Liver (tissue), 9 donors: ENCODE results near the gene USP46. TPM values are rescaled to one million over a fixed set of nuclear protein-coding genes. Genes with fewer than 3 reads are reported as not detected.

Experiments used
- DNase-seq: peaks from one replicate; pipeline ENCODE4 v3.0.0-alpha.2; 2017; ENCODE audit warnings: low spot score
- H3K27ac ChIP-seq, 2 donors: one replicate each; pipeline ENCODE4 v1.7.0; 2013; ENCODE audit warnings: inconsistent platforms in 2 of 2, low read length in 2 of 2, control low read depth in 1 of 2, low read depth in 1 of 2, mild to moderate bottlenecking in 1 of 2
- H3K27me3 ChIP-seq, 4 donors: one replicate each; pipeline versions ENCODE4 v1.6.1 to v1.7.0; 2013; ENCODE audit warnings: low read length in 3 of 4, inconsistent platforms in 1 of 4, mild to moderate bottlenecking in 1 of 4, moderate library complexity in 1 of 4; ENCODE audit not compliant: control insufficient read depth in 4 of 4, insufficient read depth in 4 of 4
- H3K36me3 ChIP-seq, 4 donors: one replicate each; pipeline versions ENCODE4 v1.6.1 to v1.7.0; 2013; ENCODE audit warnings: low read length in 3 of 4, mild to moderate bottlenecking in 3 of 4, low read depth in 1 of 4, moderate library complexity in 1 of 4; ENCODE audit not compliant: control insufficient read depth in 4 of 4, insufficient read depth in 3 of 4
- H3K4me1 ChIP-seq, 4 donors: one replicate each; pipeline versions ENCODE4 v1.6.1 to v1.7.0; 2013; ENCODE audit warnings: low read length in 3 of 4, mild to moderate bottlenecking in 3 of 4, moderate library complexity in 1 of 4; ENCODE audit not compliant: control insufficient read depth in 4 of 4, insufficient read depth in 4 of 4
- H3K4me3 ChIP-seq, 3 donors: one replicate each; pipeline versions ENCODE4 v1.6.1 to v1.7.0; 2013; ENCODE audit warnings: low read length in 3 of 3, control low read depth in 1 of 3, low read depth in 1 of 3, mild to moderate bottlenecking in 1 of 3
- H3K9ac ChIP-seq, 2 donors: one replicate each; pipeline ENCODE4 v1.7.0; 2013; ENCODE audit warnings: low read length in 2 of 2, mild to moderate bottlenecking in 2 of 2, moderate library complexity in 2 of 2, control low read depth in 1 of 2, low read depth in 1 of 2
- H3K9me3 ChIP-seq, 4 donors: one replicate each; pipeline versions ENCODE4 v1.6.1 to v1.7.0; 2013; ENCODE audit warnings: low read length in 3 of 4; ENCODE audit not compliant: control insufficient read depth in 4 of 4
- EGR1 ChIP-seq, 2 donors: IDR thresholded peaks; 2 replicates each; pipeline ENCODE4 v1.6.1; 2016 to 2018; ENCODE audit warnings: antibody characterized with exemption in 2 of 2, low read depth in 2 of 2
- FOXA1 ChIP-seq: IDR thresholded peaks from 2 replicates; pipeline ENCODE4 v1.6.1; 2016; ENCODE audit warnings: antibody characterized with exemption
- FOXA2 ChIP-seq: IDR thresholded peaks from 2 replicates; pipeline ENCODE4 v1.6.1; 2016; ENCODE audit warnings: antibody characterized with exemption
- GABPA ChIP-seq, 2 donors: IDR thresholded peaks in 1 of 2; conservative IDR thresholded peaks in 1 of 2; 2 replicates each; pipeline ENCODE4 v1.6.1; 2016; ENCODE audit warnings: antibody characterized with exemption in 2 of 2, mild to moderate bottlenecking in 1 of 2, moderate library complexity in 1 of 2
- HNF4A ChIP-seq, 2 donors: conservative IDR thresholded peaks; 2 replicates each; pipeline ENCODE4 v1.6.1; 2016; ENCODE audit warnings: antibody characterized with exemption in 2 of 2, mild to moderate bottlenecking in 2 of 2
- HNF4G ChIP-seq: IDR thresholded peaks from 2 replicates; pipeline ENCODE4 v1.6.1; 2016; ENCODE audit warnings: antibody characterized with exemption
- JUND ChIP-seq, 2 donors: IDR thresholded peaks; 2 replicates each; pipeline ENCODE4 v1.6.1; 2016; ENCODE audit warnings: antibody characterized with exemption in 2 of 2
- NR2F2 ChIP-seq: IDR thresholded peaks from 2 replicates; pipeline ENCODE4 v1.6.1; 2016; ENCODE audit warnings: antibody characterized with exemption
- RAD21 ChIP-seq, 2 donors: IDR thresholded peaks; 2 replicates each; pipeline ENCODE4 v1.6.1; 2016; ENCODE audit warnings: antibody characterized with exemption in 2 of 2, mild to moderate bottlenecking in 2 of 2
- RXRA ChIP-seq, 2 donors: IDR thresholded peaks; 2 replicates each; pipeline ENCODE4 v1.6.1; 2017 to 2018; ENCODE audit warnings: antibody characterized with exemption in 2 of 2, mild to moderate bottlenecking in 1 of 2
- SP1 ChIP-seq: IDR thresholded peaks from 2 replicates; pipeline ENCODE4 v1.6.1; 2018; ENCODE audit warnings: antibody characterized with exemption, mild to moderate bottlenecking
- TAF1 ChIP-seq: conservative IDR thresholded peaks from 2 replicates; pipeline ENCODE4 v1.6.1; 2016; ENCODE audit warnings: antibody characterized with exemption, mild to moderate bottlenecking
- YY1 ChIP-seq: IDR thresholded peaks from 2 replicates; pipeline ENCODE4 v1.6.1; 2016; ENCODE audit warnings: antibody characterized with exemption, mild to moderate bottlenecking
- WGBS: extraction: QIAGEN DNeasy Blood & Tissue Kit; methylation state at CpG from one replicate; pipeline ENCODE4 v1.1.7; 2013; 5-methylcytosine and 5-hydroxymethylcytosine counted together
- polyA plus RNA-seq, 2 donors: library from polyadenylated mRNA; stranded (reverse) in 1 of 2; unstranded in 1 of 2; fragments of 200-250 nt in 1 of 2; fragments of >200 nt in 1 of 2; fragmentation: Nextera tagmentation in 1 of 2; extraction: Ambion mirVana in 1 of 2; gene quantifications; one replicate each; pipeline versions ENCODE4 v1.2.1 to v1.2.3, GENCODE V29; 2013 to 2015
- total RNA-seq, 2 donors: library from RNA; depleted of rRNA; stranded (reverse); fragments of >200 nt; gene quantifications; one replicate each; pipeline ENCODE4 v1.2.3, GENCODE V29; 2014
- TF ChIP-seq, protein P1 (sequence below): IDR thresholded peaks from 2 replicates; pipeline ENCODE4 v1.6.1; 2016; ENCODE audit warnings: antibody characterized with exemption, mild to moderate bottlenecking
- TF ChIP-seq, protein P2 (sequence below): IDR thresholded peaks from 2 replicates; pipeline ENCODE4 v1.6.1; 2016; ENCODE audit warnings: antibody characterized with exemption
- TF ChIP-seq, protein P3 (sequence below): IDR thresholded peaks from 2 replicates; pipeline ENCODE4 v1.6.1; 2016; ENCODE audit warnings: antibody characterized with exemption
- TF ChIP-seq, protein P4 (sequence below): IDR thresholded peaks from 2 replicates; pipeline ENCODE4 v1.6.1; 2016; ENCODE audit warnings: antibody characterized with exemption
- donor health status: healthy.
- donor health status: healthy.
- donor health status: healthy.
- donor health status: healthy.
- donor health status: healthy.

USP46 gene
- total and polyA plus RNA-seq, 4 donors: 2.3 to 5.5 (median 3.9) TPM

DNA sequence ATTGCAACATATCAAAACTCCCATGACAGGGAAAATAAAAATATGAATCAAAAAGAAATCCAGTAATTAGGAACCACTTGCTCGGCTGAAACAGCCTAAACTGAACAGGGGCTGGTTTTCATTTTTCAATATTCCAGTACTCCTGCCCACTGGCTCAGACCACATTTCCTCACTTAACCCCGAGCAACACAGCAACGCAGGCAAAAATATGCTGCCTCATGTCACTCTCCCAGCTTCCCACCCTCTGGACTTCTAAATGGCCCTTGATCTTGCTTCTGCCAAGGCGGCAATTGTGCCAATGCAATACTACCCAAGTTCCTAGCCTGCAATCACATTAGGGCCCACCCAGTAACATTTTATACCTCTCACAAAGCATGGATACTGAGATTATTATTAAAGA, 30.6 kb downstream of the USP46 start:
- no peaks in the 10 kb centered on the region for H3K27me3 ChIP-seq
- no peak overlapping the region for H3K27ac ChIP-seq
- no peaks in the 10 kb centered on the region for H3K9me3 ChIP-seq
- no peaks in the 10 kb centered on the region for H3K4me1 ChIP-seq
- TF ChIP-seq NR2F2 (no peak), HNF4G (no peak), TAF1 (no peak), FOXA1 (no peak), JUND (IDR thresholded peaks at IDR 0.05) (no peak), GABPA (IDR thresholded peaks at IDR 0.05 in 1 of 2, conservative IDR thresholded peaks at IDR 0.05 in 1 of 2) (no peak), HNF4A (conservative IDR thresholded peaks at IDR 0.05) (no peak), YY1 (no peak), EGR1 (IDR thresholded peaks at IDR 0.05; ENCODE audit: low read depth in 2 of 2) (no peak), FOXA2 (no peak), RAD21 (IDR thresholded peaks at IDR 0.05) (no peak), SP1 (no peak), RXRA (IDR thresholded peaks at IDR 0.05) (no peak)
- TF ChIP-seq, protein P1, sequence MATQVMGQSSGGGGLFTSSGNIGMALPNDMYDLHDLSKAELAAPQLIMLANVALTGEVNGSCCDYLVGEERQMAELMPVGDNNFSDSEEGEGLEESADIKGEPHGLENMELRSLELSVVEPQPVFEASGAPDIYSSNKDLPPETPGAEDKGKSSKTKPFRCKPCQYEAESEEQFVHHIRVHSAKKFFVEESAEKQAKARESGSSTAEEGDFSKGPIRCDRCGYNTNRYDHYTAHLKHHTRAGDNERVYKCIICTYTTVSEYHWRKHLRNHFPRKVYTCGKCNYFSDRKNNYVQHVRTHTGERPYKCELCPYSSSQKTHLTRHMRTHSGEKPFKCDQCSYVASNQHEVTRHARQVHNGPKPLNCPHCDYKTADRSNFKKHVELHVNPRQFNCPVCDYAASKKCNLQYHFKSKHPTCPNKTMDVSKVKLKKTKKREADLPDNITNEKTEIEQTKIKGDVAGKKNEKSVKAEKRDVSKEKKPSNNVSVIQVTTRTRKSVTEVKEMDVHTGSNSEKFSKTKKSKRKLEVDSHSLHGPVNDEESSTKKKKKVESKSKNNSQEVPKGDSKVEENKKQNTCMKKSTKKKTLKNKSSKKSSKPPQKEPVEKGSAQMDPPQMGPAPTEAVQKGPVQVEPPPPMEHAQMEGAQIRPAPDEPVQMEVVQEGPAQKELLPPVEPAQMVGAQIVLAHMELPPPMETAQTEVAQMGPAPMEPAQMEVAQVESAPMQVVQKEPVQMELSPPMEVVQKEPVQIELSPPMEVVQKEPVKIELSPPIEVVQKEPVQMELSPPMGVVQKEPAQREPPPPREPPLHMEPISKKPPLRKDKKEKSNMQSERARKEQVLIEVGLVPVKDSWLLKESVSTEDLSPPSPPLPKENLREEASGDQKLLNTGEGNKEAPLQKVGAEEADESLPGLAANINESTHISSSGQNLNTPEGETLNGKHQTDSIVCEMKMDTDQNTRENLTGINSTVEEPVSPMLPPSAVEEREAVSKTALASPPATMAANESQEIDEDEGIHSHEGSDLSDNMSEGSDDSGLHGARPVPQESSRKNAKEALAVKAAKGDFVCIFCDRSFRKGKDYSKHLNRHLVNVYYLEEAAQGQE: no peak
- TF ChIP-seq, protein P2, sequence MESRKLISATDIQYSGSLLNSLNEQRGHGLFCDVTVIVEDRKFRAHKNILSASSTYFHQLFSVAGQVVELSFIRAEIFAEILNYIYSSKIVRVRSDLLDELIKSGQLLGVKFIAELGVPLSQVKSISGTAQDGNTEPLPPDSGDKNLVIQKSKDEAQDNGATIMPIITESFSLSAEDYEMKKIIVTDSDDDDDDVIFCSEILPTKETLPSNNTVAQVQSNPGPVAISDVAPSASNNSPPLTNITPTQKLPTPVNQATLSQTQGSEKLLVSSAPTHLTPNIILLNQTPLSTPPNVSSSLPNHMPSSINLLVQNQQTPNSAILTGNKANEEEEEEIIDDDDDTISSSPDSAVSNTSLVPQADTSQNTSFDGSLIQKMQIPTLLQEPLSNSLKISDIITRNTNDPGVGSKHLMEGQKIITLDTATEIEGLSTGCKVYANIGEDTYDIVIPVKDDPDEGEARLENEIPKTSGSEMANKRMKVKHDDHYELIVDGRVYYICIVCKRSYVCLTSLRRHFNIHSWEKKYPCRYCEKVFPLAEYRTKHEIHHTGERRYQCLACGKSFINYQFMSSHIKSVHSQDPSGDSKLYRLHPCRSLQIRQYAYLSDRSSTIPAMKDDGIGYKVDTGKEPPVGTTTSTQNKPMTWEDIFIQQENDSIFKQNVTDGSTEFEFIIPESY: no peak
- TF ChIP-seq, protein P3, sequence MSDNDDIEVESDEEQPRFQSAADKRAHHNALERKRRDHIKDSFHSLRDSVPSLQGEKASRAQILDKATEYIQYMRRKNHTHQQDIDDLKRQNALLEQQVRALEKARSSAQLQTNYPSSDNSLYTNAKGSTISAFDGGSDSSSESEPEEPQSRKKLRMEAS: no peak
- no peak overlapping the region for H3K9ac ChIP-seq
- peaks cover 0 to 6% (median 1%) of the 10 kb centered on the region in 4 donors for H3K36me3 ChIP-seq
- DNase-seq: no peak
- WGBS: 91% methylated on average over 4 of the region's 4 CpGs
- H3K4me3 ChIP-seq: no peak overlapping the region

DNA sequence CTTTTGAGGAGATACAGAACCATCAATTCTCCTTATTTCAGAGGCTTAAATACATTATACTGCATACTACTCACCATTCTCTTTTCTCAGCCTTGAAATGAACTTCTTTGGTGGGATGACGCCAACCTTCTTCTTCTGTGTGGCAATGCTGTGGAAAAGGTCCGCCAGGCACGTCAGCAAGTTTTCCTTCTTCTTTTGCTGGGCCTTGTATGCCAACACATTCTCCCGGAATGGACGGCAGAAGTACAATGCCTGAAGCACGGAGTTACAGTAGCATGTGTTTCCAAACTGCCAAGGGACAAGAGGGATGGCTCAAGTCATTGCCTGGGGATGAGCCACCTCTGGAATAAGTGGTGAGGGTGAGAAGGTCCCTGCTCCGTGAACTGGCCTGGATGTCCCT, 31.2 kb downstream of the USP46 start:
- Histone ChIP-seq H3K9me3 (no peaks in the 10 kb centered on the region), H3K4me3 (no peak overlapping the region), H3K9ac (no peak overlapping the region), H3K36me3 (peaks cover 0 to 6% (median 1%) of the 10 kb centered on the region in 4 donors), H3K27ac (no peak overlapping the region), H3K4me1 (no peaks in the 10 kb centered on the region), H3K27me3 (no peaks in the 10 kb centered on the region)
- DNase-seq: no peak
- 95% methylated on average over 7 of the region's 7 CpGs for WGBS
- TF ChIP-seq EGR1 (IDR thresholded peaks at IDR 0.05; ENCODE audit: low read depth in 2 of 2) (no peak), SP1 (no peak), NR2F2 (no peak), FOXA1 (no peak), JUND (IDR thresholded peaks at IDR 0.05) (no peak), GABPA (IDR thresholded peaks at IDR 0.05 in 1 of 2, conservative IDR thresholded peaks at IDR 0.05 in 1 of 2) (no peak), HNF4G (no peak), RXRA (IDR thresholded peaks at IDR 0.05) (no peak), HNF4A (conservative IDR thresholded peaks at IDR 0.05) (no peak), TAF1 (no peak), RAD21 (IDR thresholded peaks at IDR 0.05) (no peak)
- TF ChIP-seq, protein P2: no peak
- TF ChIP-seq, protein P4, sequence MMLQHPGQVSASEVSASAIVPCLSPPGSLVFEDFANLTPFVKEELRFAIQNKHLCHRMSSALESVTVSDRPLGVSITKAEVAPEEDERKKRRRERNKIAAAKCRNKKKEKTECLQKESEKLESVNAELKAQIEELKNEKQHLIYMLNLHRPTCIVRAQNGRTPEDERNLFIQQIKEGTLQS: no peak
- TF ChIP-seq, protein P3: no peak
- TF ChIP-seq, protein P1: no peak
